CD14-positive monocyte (primary cell): ENCODE data around the gene CDKL2. TPM values are rescaled to one million over a fixed set of nuclear protein-coding genes. Genes with fewer than 3 reads are reported as not detected.
A peak's percentile ranks its signal among the peaks of the same experiment; 100 is the strongest.

Source experiments
- DNase-seq, 3 donors: peaks; one replicate each; pipeline ENCODE4 v3.0.0-alpha.2; 2011 to 2022
- H2AFZ ChIP-seq: 2 replicates; pipeline ENCODE4 v1.6.0; 2012; ENCODE audit warnings: mild to moderate bottlenecking, low read depth, low read length, inconsistent platforms; ENCODE audit not compliant: insufficient read depth, poor library complexity, severe bottlenecking
- H3K27ac ChIP-seq, 2 donors: 1 replicate in 1 of 2; 2 replicates in 1 of 2; pipeline ENCODE4 v1.5.1; 2012 to 2013; ENCODE audit warnings: low read length in 2 of 2, control low read depth in 1 of 2, inconsistent platforms in 1 of 2, low read depth in 1 of 2, mild to moderate bottlenecking in 1 of 2
- H3K27me3 ChIP-seq, 2 donors: one replicate each; pipeline versions ENCODE4 v1.6.0 to v1.6.1; 2011 to 2013; ENCODE audit warnings: low read length in 2 of 2; ENCODE audit not compliant: control insufficient read depth in 2 of 2, insufficient read depth in 2 of 2
- H3K36me3 ChIP-seq, 2 donors: replicated peaks in 1 of 2; 1 replicate in 1 of 2; 2 replicates in 1 of 2; pipeline versions ENCODE4 v1.5.1 to v1.6.1; 2012 to 2013; ENCODE audit warnings: low read length in 2 of 2, control low read depth in 1 of 2, inconsistent platforms in 1 of 2, mild to moderate bottlenecking in 1 of 2; ENCODE audit not compliant: insufficient read depth in 2 of 2, control insufficient read depth in 1 of 2
- H3K4me1 ChIP-seq, 2 donors: 1 replicate in 1 of 2; 2 replicates in 1 of 2; pipeline versions ENCODE4 v1.5.1 to v1.6.1; 2012 to 2013; ENCODE audit warnings: low read length in 2 of 2, control low read depth in 1 of 2, inconsistent platforms in 1 of 2, mild to moderate bottlenecking in 1 of 2, moderate library complexity in 1 of 2; ENCODE audit not compliant: insufficient read depth in 2 of 2, control insufficient read depth in 1 of 2
- H3K4me2 ChIP-seq: replicated peaks from 2 replicates; pipeline ENCODE3; 2012; ENCODE audit warnings: low read length, moderate library complexity, mild to moderate bottlenecking; ENCODE audit not compliant: poor library complexity, severe bottlenecking; ENCODE audit errors: extremely low read depth
- H3K4me3 ChIP-seq, 3 experiments: fragments of 200-600 bp in 1 of 3; sonication (generic) in 1 of 3; replicated peaks in 1 of 3; 1 replicate in 2 of 3; 2 replicates in 1 of 3; pipeline ENCODE4 v1.5.1; 2011 to 2013; ENCODE audit warnings: low read length in 3 of 3, mild to moderate bottlenecking in 3 of 3, control low read depth in 2 of 3, low read depth in 2 of 3, inconsistent platforms in 1 of 3, moderate library complexity in 1 of 3
- H3K79me2 ChIP-seq: 2 replicates; pipeline ENCODE4 v1.6.0; 2012; ENCODE audit warnings: mild to moderate bottlenecking, control low read depth, inconsistent platforms, low read length, moderate library complexity; ENCODE audit not compliant: insufficient read depth
- H3K9ac ChIP-seq: 2 replicates; pipeline ENCODE4 v1.6.0; 2017; ENCODE audit warnings: low read length, mild to moderate bottlenecking; ENCODE audit not compliant: insufficient read depth, poor library complexity, severe bottlenecking
- H3K9me3 ChIP-seq, 2 donors: replicated peaks in 1 of 2; 1 replicate in 1 of 2; 2 replicates in 1 of 2; pipeline versions ENCODE4 v1.5.1 to v1.6.1; 2012 to 2013; ENCODE audit warnings: low read length in 2 of 2, control low read depth in 1 of 2; ENCODE audit not compliant: control insufficient read depth in 1 of 2, insufficient read depth in 1 of 2
- H4K20me1 ChIP-seq: 2 replicates; pipeline ENCODE4 v1.6.0; 2012; ENCODE audit warnings: mild to moderate bottlenecking, low read length, control low read depth, moderate library complexity; ENCODE audit not compliant: insufficient read depth
- H3K27ac Mint-ChIP-seq, 7 donors: one replicate each; pipeline ENCODE4 v1.8.0; 2020; ENCODE audit warnings: mild to moderate bottlenecking in 7 of 7, mixed read lengths in 7 of 7, moderate library complexity in 6 of 7, inconsistent platforms in 2 of 7
- H3K27me3 Mint-ChIP-seq, 3 donors: one replicate each; pipeline ENCODE4 v1.8.0; 2021 to 2022; ENCODE audit warnings: low read depth in 3 of 3, mild to moderate bottlenecking in 3 of 3, mixed read lengths in 3 of 3, moderate library complexity in 3 of 3, inconsistent platforms in 1 of 3
- H3K36me3 Mint-ChIP-seq, 2 donors: one replicate each; pipeline ENCODE4 v1.8.0; 2020; ENCODE audit warnings: mixed read lengths in 2 of 2, inconsistent platforms in 1 of 2, mild to moderate bottlenecking in 1 of 2
- H3K4me1 Mint-ChIP-seq: one replicate; pipeline ENCODE4 v1.8.0; 2020; ENCODE audit warnings: mild to moderate bottlenecking, mixed read lengths
- H3K4me3 Mint-ChIP-seq, 2 donors: one replicate each; pipeline ENCODE4 v1.8.0; 2020; ENCODE audit warnings: mild to moderate bottlenecking in 2 of 2, mixed read lengths in 2 of 2, moderate library complexity in 1 of 2
- H3K9me3 Mint-ChIP-seq, 7 donors: one replicate each; pipeline ENCODE4 v1.8.0; 2020 to 2022; ENCODE audit warnings: mixed read lengths in 7 of 7, mild to moderate bottlenecking in 6 of 7, moderate library complexity in 6 of 7, inconsistent platforms in 2 of 7
- CTCF ChIP-seq: fragments of 200-600 bp; IDR thresholded peaks from one replicate; pipeline ENCODE4 v1.8.0; 2022; ENCODE audit warnings: antibody characterized with exemption, mild to moderate bottlenecking
- WGBS: methylation state at CpG from one replicate; pipeline ENCODE4 v1.1.5; 2013; ENCODE audit warnings: missing lambda C conversion rate; ENCODE audit not compliant: insufficient coverage; 5-methylcytosine and 5-hydroxymethylcytosine counted together
- intact Hi-C, 2 donors: fragments of 100-400 bp; cut with micrococcal nuclease; formaldehyde crosslinking; loops; one replicate each; pipeline versions ENCODE4 v1.15.0 to v1.15.1; 2023
- polyA plus RNA-seq, 3 donors: library from polyadenylated mRNA; depleted of rRNA in 1 of 3; unstranded in 2 of 3; stranded (reverse) in 1 of 3; fragments of 300-500 nt in 2 of 3; fragments of >200 nt in 1 of 3; fragmentation: Illumina TruSeq in 2 of 3; gene quantifications; 1 replicate in 2 of 3; 2 replicates in 1 of 3; pipeline ENCODE4 v1.2.3, GENCODE V29; 2012 to 2021

The CDKL2 gene
- polyA plus RNA-seq, 3 donors = not detected

GRCh38 chr4:75659512-75660031, 29.2 kb upstream of the CDKL2 start:
- Mint-ChIP-seq H3K36me3 (peaks cover 55 to 66% of the 10 kb centered on the region in 2 donors), H3K9me3 (no peaks in the 10 kb centered on the region), H3K27ac (no peak overlapping the region), H3K27me3 (no peaks in the 10 kb centered on the region), H3K4me3 (no peak overlapping the region), H3K4me1 (no peaks in the 10 kb centered on the region)
- no CpG with 5 or more reads among the region's 1 CpG for WGBS
- Histone ChIP-seq H3K4me2 (no peak overlapping the region), H3K27me3 (no peaks in the 10 kb centered on the region), H3K36me3 (peaks cover 63 to 75% of the 10 kb centered on the region in 2 donors), H3K4me1 (no peaks in the 10 kb centered on the region), H3K4me3 (no peak overlapping the region), H3K79me2 (peaks cover 79% of the 10 kb centered on the region), H2AFZ (no peak overlapping the region), H4K20me1 (peaks cover 65% of the 10 kb centered on the region), H3K27ac (peak overlapping the region in 1 of 2 donors; percentile 3), H3K9ac (no peak overlapping the region), H3K9me3 (no peaks in the 10 kb centered on the region)
- intact Hi-C loops = no loop called here
- DNase-seq = no peak
- TF ChIP-seq CTCF = no peak

GRCh38 chr4:75658876-75659275, 28.5 kb upstream of the CDKL2 start:
- H3K4me3 ChIP-seq = no peak overlapping the region
- no peaks in the 10 kb centered on the region for H3K4me1 Mint-ChIP-seq
- H3K4me2 ChIP-seq = no peak overlapping the region
- peaks cover 70 to 82% of the 10 kb centered on the region in 2 donors for H3K36me3 ChIP-seq
- no peak overlapping the region for H3K27ac ChIP-seq
- no peaks in the 10 kb centered on the region for H3K27me3 ChIP-seq
- TF ChIP-seq CTCF = no peak
- intact Hi-C loops = no loop called here
- H3K36me3 Mint-ChIP-seq = peaks cover 60 to 72% of the 10 kb centered on the region in 2 donors
- peaks cover 72% of the 10 kb centered on the region for H3K79me2 ChIP-seq
- 93% methylated on average over 2 of the region's 4 CpGs for WGBS
- H3K4me1 ChIP-seq = no peaks in the 10 kb centered on the region
- H3K9me3 ChIP-seq = no peaks in the 10 kb centered on the region
- no peak overlapping the region for H2AFZ ChIP-seq
- H4K20me1 ChIP-seq = peaks cover 62% of the 10 kb centered on the region
- DNase-seq = no peak
- H3K4me3 Mint-ChIP-seq = no peak overlapping the region
- H3K27me3 Mint-ChIP-seq = no peaks in the 10 kb centered on the region
- no peak overlapping the region for H3K9ac ChIP-seq
- H3K27ac Mint-ChIP-seq = peak overlapping the region in 3 of 7 donors; percentile 20 to 47 (median 40)
- H3K9me3 Mint-ChIP-seq = no peaks in the 10 kb centered on the region
